Adrenal gland (tissue), 12 donors: Measurements from ENCODE around the gene OR1F1. TPM values are rescaled to one million over a fixed set of nuclear protein-coding genes. Genes with fewer than 3 reads are reported as not detected.

Experiments
- DNase-seq, 7 donors: peaks; one replicate each; pipeline ENCODE4 v3.0.0-alpha.2; 2019 to 2020
- H3K27ac ChIP-seq, 5 donors: fragments of 200-600 bp; sonication (generic) in 4 of 5; 1 replicate in 3 of 5; 2 replicates in 2 of 5; pipeline versions ENCODE4 v1.5.1 to v1.8.0; 2016 to 2020; ENCODE audit warnings: mild to moderate bottlenecking in 1 of 5
- H3K27me3 ChIP-seq: fragments of 200-600 bp; 2 replicates; pipeline ENCODE4 v1.8.0; 2021
- H3K36me3 ChIP-seq, 2 donors: fragments of 200-600 bp; replicated peaks in 1 of 2; 1 replicate in 1 of 2; 2 replicates in 1 of 2; pipeline versions ENCODE4 v1.5.1 to v1.8.0; 2018 to 2022
- H3K4me1 ChIP-seq, 2 donors: fragments of 200-600 bp; replicated peaks in 1 of 2; 1 replicate in 1 of 2; 2 replicates in 1 of 2; pipeline versions ENCODE4 v1.5.1 to v1.8.0; 2018 to 2021
- H3K4me3 ChIP-seq, 4 donors: fragments of 200-600 bp; sonication (generic) in 3 of 4; one replicate each; pipeline ENCODE4 v1.5.1; 2016 to 2018
- H3K9me3 ChIP-seq, 3 donors: fragments of 200-600 bp; sonication (generic) in 1 of 3; replicated peaks in 1 of 3; 1 replicate in 2 of 3; 2 replicates in 1 of 3; pipeline versions ENCODE4 v1.5.1 to v1.8.0; 2016 to 2021
- CTCF ChIP-seq, 6 experiments: fragments of 450-650 bp in 4 of 6; fragments of 200-600 bp in 2 of 6; sonication (generic) in 1 of 6; IDR thresholded peaks; 1 replicate in 5 of 6; 2 replicates in 1 of 6; pipeline versions ENCODE4 v1.5.1 to v1.8.0; 2016 to 2021; ENCODE audit warnings: antibody characterized with exemption in 6 of 6, mild to moderate bottlenecking in 2 of 6, moderate library complexity in 1 of 6
- POLR2A ChIP-seq, 2 donors: fragments of 450-650 bp; IDR thresholded peaks; one replicate each; pipeline ENCODE4 v1.6.1; 2017; ENCODE audit warnings: antibody characterized with exemption in 2 of 2, mild to moderate bottlenecking in 2 of 2, moderate library complexity in 1 of 2
- WGBS, 4 donors: extraction: QIAGEN DNeasy Blood & Tissue Kit in 2 of 4; methylation state at CpG; one replicate each; pipeline versions ENCODE4 v1.1.5 to v1.1.7; 2013 to 2017; 5-methylcytosine and 5-hydroxymethylcytosine counted together
- intact Hi-C, 2 donors: fragments of 100-400 bp; cut with DNase I; formaldehyde crosslinking; loops; one replicate each; pipeline versions ENCODE4 v1.14.1 to v1.15.0; 2022 to 2023
- polyA plus RNA-seq, 3 donors: library from polyadenylated mRNA; stranded (reverse); fragments of 200-250 nt in 2 of 3; fragments of 350-450 nt in 1 of 3; fragmentation: Illumina TruSeq in 1 of 3; extraction: RNeasy Lipid Tissue Mini Kit (QIAGEN cat#74804) in 1 of 3; gene quantifications; one replicate each; pipeline ENCODE4 v1.2.3, GENCODE V29; 2013 to 2014
- total RNA-seq, 9 donors: library from RNA; depleted of rRNA in 4 of 9; stranded (reverse); fragments of >200 nt in 4 of 9; fragments of 120-200 nt in 1 of 9; fragmentation: NEBNext Ultra II Directional in 1 of 9; extraction: Animal tissue kit (Norgen Biotek cat#: 25700) in 1 of 9; gene quantifications; one replicate each; pipeline versions ENCODE4 v1.1.0 to v1.2.4, GENCODE V29; 2013 to 2023
- donor health status: healthy with polysubstance abuse.
- donor health status: Bipolar disorder and iron deficiency.
- donor health status: DM: yes; HTN: yes; CAD: no.
- donor health status: DM: no; HTN: no; CAD: no.
- donor health status: DM: no; HTN: no; CAD: no.
- donor health status: DM: yes; HTN: yes; CAD: no.

The OR1F1 gene
- total and polyA plus RNA-seq, 12 donors: not detected

- 58 to 73% (median 65%) methylated on average over 5 to 12 of the region's 12 CpGs for WGBS, 4 donors
- no peak for DNase-seq
- H3K27me3 ChIP-seq: no peaks in the 10 kb centered on the region
- intact Hi-C loops: no loop called here
- peaks cover 3 to 32% of the 10 kb centered on the region in 2 donors for H3K4me1 ChIP-seq
- H3K27ac ChIP-seq: no peak overlapping the region
- TF ChIP-seq POLR2A (IDR thresholded peaks at IDR 0.05): no peak
- H3K9me3 ChIP-seq: no peaks in the 10 kb centered on the region
- H3K4me3 ChIP-seq: no peak overlapping the region
- peaks cover 0 to 13% of the 10 kb centered on the region in 2 donors for H3K36me3 ChIP-seq
Observed at GRCh38 chr16:3145660-3146059, 42.3 kb upstream of the OR1F1 start.

- intact Hi-C loops: no loop called here
- H3K9me3 ChIP-seq: no peaks in the 10 kb centered on the region
- no peaks in the 10 kb centered on the region for H3K27me3 ChIP-seq
- WGBS, 4 donors: 80 to 91% (median 89%) methylated on average over 5 to 16 of the region's 16 CpGs
- no peaks in the 10 kb centered on the region for H3K36me3 ChIP-seq
- no peak for TF ChIP-seq CTCF (IDR thresholded peaks at IDR 0.05)
- no peak overlapping the region for H3K27ac ChIP-seq
- no peak overlapping the region for H3K4me3 ChIP-seq
- no peak for DNase-seq
- H3K4me1 ChIP-seq: peaks cover 3 to 45% of the 10 kb centered on the region in 2 donors
Observed at GRCh38 chr16:3147046-3147756, 40.8 kb upstream of the OR1F1 start.

GRCh38 chr16:3147757-3148104 is 40.3 kb upstream of the OR1F1 start:
- H3K27ac ChIP-seq: no peak overlapping the region
- TF ChIP-seq POLR2A (IDR thresholded peaks at IDR 0.05) (no peak), CTCF (IDR thresholded peaks at IDR 0.05) (no peak)
- H3K4me1 ChIP-seq: peaks cover 3 to 48% of the 10 kb centered on the region in 2 donors
- no peaks in the 10 kb centered on the region for H3K9me3 ChIP-seq
- H3K27me3 ChIP-seq: no peaks in the 10 kb centered on the region
- DNase-seq: no peak
- no peaks in the 10 kb centered on the region for H3K36me3 ChIP-seq
- H3K4me3 ChIP-seq: no peak overlapping the region
- intact Hi-C loops: no loop called here
- WGBS, 4 donors: 80 to 93% (median 89%) methylated on average over 3 to 5 of the region's 5 CpGs

- DNase-seq: no peak
- no peaks in the 10 kb centered on the region for H3K27me3 ChIP-seq
- no peaks in the 10 kb centered on the region for H3K9me3 ChIP-seq
- no peak for TF ChIP-seq POLR2A (IDR thresholded peaks at IDR 0.05)
- TF ChIP-seq CTCF (IDR thresholded peaks at IDR 0.05): no peak
- no peaks in the 10 kb centered on the region for H3K36me3 ChIP-seq
- H3K4me3 ChIP-seq: no peak overlapping the region
- WGBS, 4 donors: 93 to 100% (median 96%) methylated on average over 6 to 13 of the region's 13 CpGs
- H3K4me1 ChIP-seq: peaks cover 3 to 44% of the 10 kb centered on the region in 2 donors
- no peak overlapping the region for H3K27ac ChIP-seq
- intact Hi-C loops: no loop called here
Observed at GRCh38 chr16:3148256-3149192, 39.5 kb upstream of the OR1F1 start.
